Measurements from ENCODE around the gene NECTIN4.

The NECTIN4 gene

DNA sequence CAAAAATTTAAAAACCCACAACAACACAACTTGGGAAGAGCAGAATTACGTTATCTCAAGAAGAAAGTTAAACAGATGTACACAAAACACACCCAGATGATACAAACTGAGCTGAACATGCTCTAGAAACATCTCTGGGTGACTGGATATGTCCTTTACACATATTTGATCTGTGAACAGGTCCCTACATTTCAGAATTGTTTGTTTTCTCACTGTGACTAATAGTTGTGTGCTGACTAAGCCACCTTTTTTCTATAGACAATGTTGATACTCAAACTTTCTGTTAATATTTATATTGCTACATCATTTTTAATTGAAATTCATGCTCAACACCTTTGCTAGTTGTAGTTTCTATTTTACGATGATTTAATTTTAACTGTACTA lies 67.4 kb downstream of the NECTIN4 start:
- DNase-seq (ENCODE audit: low spot score): no peak

DNA sequence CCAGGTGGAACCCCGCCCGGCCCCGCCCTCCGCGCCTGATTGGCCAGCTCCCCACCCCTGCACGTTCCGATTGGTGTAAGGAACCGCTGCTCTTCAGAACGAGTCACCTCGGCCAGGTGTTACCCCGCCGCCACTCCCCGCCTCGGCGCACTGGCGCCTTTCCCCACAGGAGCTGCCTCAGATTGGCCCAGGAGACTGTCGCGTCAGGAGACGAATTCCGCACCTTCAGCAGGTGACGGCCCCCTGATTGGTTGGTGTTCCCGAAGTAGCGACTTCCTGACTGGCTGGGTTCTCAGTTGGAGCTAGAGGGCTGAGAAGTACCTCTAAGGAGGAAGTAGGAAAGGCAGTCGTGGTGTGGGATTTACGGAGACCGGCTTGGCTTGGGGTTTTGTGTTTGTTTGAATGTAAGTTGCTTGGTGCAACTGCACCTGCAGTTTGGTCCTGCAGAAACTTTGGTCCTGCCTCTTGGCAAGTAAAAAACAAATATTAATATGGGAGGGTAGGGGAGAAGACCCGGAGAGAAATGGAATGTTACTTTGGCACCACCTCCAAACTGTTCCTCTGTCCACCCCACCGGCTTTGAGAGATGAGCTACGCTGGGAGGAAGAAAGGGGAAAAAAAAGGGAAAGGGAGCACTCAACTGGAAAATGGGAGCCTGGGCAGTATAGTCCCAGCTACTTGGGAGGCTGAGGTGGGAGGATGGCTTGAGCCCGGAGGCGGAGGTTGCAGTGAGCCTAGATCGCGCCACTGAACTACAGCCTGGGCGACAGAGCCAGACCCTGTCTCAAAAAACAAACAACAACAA lies 68.0 kb downstream of the NECTIN4 start:
- peak; percentile 42 for DNase-seq (ENCODE audit: low spot score)

Measured in RKO (cell line).